Chondrocyte (in vitro differentiated cells): Measurements from ENCODE around the gene FGF5. TPM values are rescaled to one million over a fixed set of nuclear protein-coding genes. Genes with fewer than 3 reads are reported as not detected.

Source experiments
- DNase-seq: peaks from one replicate; pipeline ENCODE4 v3.0.0; 2021; ENCODE audit warnings: mixed read lengths, low spot score
- H3K27ac Mint-ChIP-seq: one replicate; pipeline ENCODE4 v1.8.0; 2021; ENCODE audit warnings: mild to moderate bottlenecking, moderate library complexity, mixed read lengths; ENCODE audit not compliant: unreplicated experiment
- H3K27me3 Mint-ChIP-seq: 2 replicates; pipeline ENCODE4 v1.8.0; 2021; ENCODE audit warnings: low read depth, mixed read lengths
- H3K36me3 Mint-ChIP-seq: 2 replicates; pipeline ENCODE4 v1.8.0; 2021; ENCODE audit warnings: low read depth, mixed read lengths
- H3K4me1 Mint-ChIP-seq: 2 replicates; pipeline ENCODE4 v1.8.0; 2021; ENCODE audit warnings: low read depth, mild to moderate bottlenecking, mixed read lengths
- H3K4me3 Mint-ChIP-seq: one replicate; pipeline ENCODE4 v1.8.0; 2021; ENCODE audit warnings: mild to moderate bottlenecking, moderate library complexity, mixed read lengths; ENCODE audit not compliant: unreplicated experiment
- H3K9me3 Mint-ChIP-seq: 2 replicates; pipeline ENCODE4 v1.8.0; 2021; ENCODE audit warnings: low read depth, mixed read lengths
- CTCF ChIP-seq: fragments of 200-600 bp; sonication (generic); IDR thresholded peaks from 2 replicates; pipeline ENCODE4 v1.5.0; 2021; ENCODE audit warnings: antibody characterized with exemption, mild to moderate bottlenecking, moderate library complexity
- total RNA-seq: library from RNA; stranded (reverse); gene quantifications from 3 replicates; pipeline ENCODE4 v1.2.1, GENCODE V29; 2021

Gene FGF5
- total RNA-seq, 1 donor from 2014 or later = 4.5 TPM

GRCh38 chr4:80321776-80322175 lies 55.3 kb downstream of the FGF5 start:
- Mint-ChIP-seq H3K27ac (no peak overlapping the region), H3K4me1 (peaks cover 5% of the 10 kb centered on the region)

GRCh38 chr4:80322716-80323115 lies 56.3 kb downstream of the FGF5 start:
- H3K9me3 Mint-ChIP-seq = no peaks in the 10 kb centered on the region
- H3K4me3 Mint-ChIP-seq = no peak overlapping the region
- H3K4me1 Mint-ChIP-seq = peaks cover 5% of the 10 kb centered on the region
- peak; percentile 77 for TF ChIP-seq CTCF
- H3K36me3 Mint-ChIP-seq = no peaks in the 10 kb centered on the region
- peaks cover 18% of the 10 kb centered on the region for H3K27me3 Mint-ChIP-seq
- DNase-seq = no peak
- no peak overlapping the region for H3K27ac Mint-ChIP-seq

More at GRCh38 chr4:80321776-80322175, 55.3 kb downstream of the FGF5 start:
- no peak for DNase-seq
- Mint-ChIP-seq H3K4me3 (no peak overlapping the region), H3K27me3 (peaks cover 22% of the 10 kb centered on the region), H3K9me3 (no peaks in the 10 kb centered on the region), H3K36me3 (no peaks in the 10 kb centered on the region)
- TF ChIP-seq CTCF = no peak

- peaks cover 5% of the 10 kb centered on the region for H3K4me1 Mint-ChIP-seq
- no peak overlapping the region for H3K4me3 Mint-ChIP-seq
- no peaks in the 10 kb centered on the region for H3K36me3 Mint-ChIP-seq
- no peak for DNase-seq
- H3K27ac Mint-ChIP-seq = no peak overlapping the region
- H3K27me3 Mint-ChIP-seq = peaks cover 12% of the 10 kb centered on the region
- no peak for TF ChIP-seq CTCF
- no peaks in the 10 kb centered on the region for H3K9me3 Mint-ChIP-seq
These were observed 57.7 kb downstream of the FGF5 start for GRCh38 chr4:80324171-80324570.

- Mint-ChIP-seq H3K4me1 (peaks cover 13% of the 10 kb centered on the region), H3K9me3 (no peaks in the 10 kb centered on the region), H3K36me3 (no peaks in the 10 kb centered on the region), H3K27me3 (peaks cover 20% of the 10 kb centered on the region), H3K27ac (no peak overlapping the region), H3K4me3 (no peak overlapping the region)
- TF ChIP-seq CTCF = no peak
- no peak for DNase-seq
These were observed 65.2 kb downstream of the FGF5 start for GRCh38 chr4:80331693-80332092.

GRCh38 chr4:80333121-80333520 lies 66.7 kb downstream of the FGF5 start:
- no peak for DNase-seq
- Mint-ChIP-seq H3K27me3 (peaks cover 21% of the 10 kb centered on the region), H3K27ac (no peak overlapping the region), H3K9me3 (no peaks in the 10 kb centered on the region), H3K4me3 (no peak overlapping the region), H3K4me1 (peaks cover 13% of the 10 kb centered on the region), H3K36me3 (no peaks in the 10 kb centered on the region)
- TF ChIP-seq CTCF = no peak
